Testis (tissue), 3 donors: ENCODE measurements around the gene MACROH2A1. TPM values are rescaled to one million over a fixed set of nuclear protein-coding genes. Genes with fewer than 3 reads are reported as not detected.

ENCODE experiments used
- DNase-seq: peaks from one replicate; pipeline ENCODE4 v3.0.0-alpha.2; 2019
- H3K27ac ChIP-seq, 2 donors: fragments of 200-600 bp; sonication (generic); one replicate each; pipeline ENCODE4 v1.5.1; 2019
- H3K27me3 ChIP-seq: fragments of 200-600 bp; sonication (generic); one replicate; pipeline ENCODE4 v1.5.1; 2019
- H3K36me3 ChIP-seq: fragments of 200-600 bp; sonication (generic); one replicate; pipeline ENCODE4 v1.5.1; 2017; ENCODE audit warnings: low read depth; ENCODE audit errors: missing control alignments
- H3K4me1 ChIP-seq: fragments of 200-600 bp; sonication (generic); one replicate; pipeline ENCODE4 v1.5.1; 2019
- H3K4me3 ChIP-seq, 2 donors: fragments of 200-600 bp; sonication (generic); one replicate each; pipeline ENCODE4 v1.5.1; 2017 to 2019
- H3K9me3 ChIP-seq: fragments of 200-600 bp; sonication (generic); one replicate; pipeline ENCODE4 v1.5.1; 2017
- CTCF ChIP-seq, 3 experiments: fragments of 450-650 bp in 2 of 3; fragments of 200-600 bp in 1 of 3; sonication (generic) in 1 of 3; IDR thresholded peaks; one replicate each; pipeline ENCODE4 v1.5.1; 2016 to 2019; ENCODE audit warnings: antibody characterized with exemption in 3 of 3, mild to moderate bottlenecking in 2 of 3, moderate library complexity in 1 of 3
- POLR2A ChIP-seq: fragments of 450-650 bp; IDR thresholded peaks from one replicate; pipeline ENCODE4 v1.6.1; 2017; ENCODE audit warnings: antibody characterized with exemption, mild to moderate bottlenecking, moderate library complexity
- WGBS, 2 donors: methylation state at CpG; one replicate each; pipeline ENCODE4 v1.1.5; 2018; 5-methylcytosine and 5-hydroxymethylcytosine counted together
- intact Hi-C: fragments of 100-400 bp; cut with DNase I; formaldehyde crosslinking; loops from one replicate; pipeline ENCODE4 v1.15.1; 2023; ENCODE audit warnings: low total_unique reads
- polyA plus RNA-seq: library from polyadenylated mRNA; stranded (reverse); fragments of 350-450 nt; fragmentation: Illumina TruSeq; extraction: RNeasy Lipid Tissue Mini Kit (QIAGEN cat#74804); gene quantifications from one replicate; pipeline ENCODE4 v1.2.3, GENCODE V29; 2014; ENCODE audit warnings: low read depth, low replicate concordance; ENCODE audit not compliant: insufficient read depth
- total RNA-seq, 2 donors: library from RNA; depleted of rRNA; stranded (reverse); fragments of >200 nt; gene quantifications; one replicate each; pipeline ENCODE4 v1.2.3, GENCODE V29; 2016

MACROH2A1 gene
- total and polyA plus RNA-seq, 3 donors from 2014 or later: 92.9 to 191 (median 178) TPM

GRCh38 chr5:135400866-135401265, 1.8 kb upstream of the MACROH2A1 start:
- peaks cover 16% of the 10 kb centered on the region for H3K4me1 ChIP-seq
- no peak for TF ChIP-seq POLR2A
- no peak for TF ChIP-seq CTCF (IDR thresholded peaks at IDR 0.05)
- H3K27me3 ChIP-seq: no peaks in the 10 kb centered on the region
- intact Hi-C loops: no loop called here
- no peaks in the 10 kb centered on the region for H3K9me3 ChIP-seq
- 33 to 35% methylated on average over 5 of the region's 5 CpGs for WGBS, 2 donors
- H3K4me3 ChIP-seq: no peak overlapping the region
- no peak for DNase-seq
- no peak overlapping the region for H3K27ac ChIP-seq
- H3K36me3 ChIP-seq: no peaks in the 10 kb centered on the region

- peaks cover 24% of the 10 kb centered on the region for H3K4me1 ChIP-seq
- no peaks in the 10 kb centered on the region for H3K27me3 ChIP-seq
- H3K9me3 ChIP-seq: no peaks in the 10 kb centered on the region
- H3K36me3 ChIP-seq: no peaks in the 10 kb centered on the region
- H3K27ac ChIP-seq: peak overlapping the region; percentile 87 to 90
- no peak for TF ChIP-seq POLR2A
- TF ChIP-seq CTCF (IDR thresholded peaks at IDR 0.05): no peak
- 25 to 32% methylated on average over 21 to 25 of the region's 25 CpGs for WGBS, 2 donors
- no peak for DNase-seq
- intact Hi-C loops: no loop called here
- H3K4me3 ChIP-seq: peak overlapping the region; percentile 84 to 89
Measured at GRCh38 chr5:135399794-135400542, 937 bp upstream of the MACROH2A1 start.

DNA sequence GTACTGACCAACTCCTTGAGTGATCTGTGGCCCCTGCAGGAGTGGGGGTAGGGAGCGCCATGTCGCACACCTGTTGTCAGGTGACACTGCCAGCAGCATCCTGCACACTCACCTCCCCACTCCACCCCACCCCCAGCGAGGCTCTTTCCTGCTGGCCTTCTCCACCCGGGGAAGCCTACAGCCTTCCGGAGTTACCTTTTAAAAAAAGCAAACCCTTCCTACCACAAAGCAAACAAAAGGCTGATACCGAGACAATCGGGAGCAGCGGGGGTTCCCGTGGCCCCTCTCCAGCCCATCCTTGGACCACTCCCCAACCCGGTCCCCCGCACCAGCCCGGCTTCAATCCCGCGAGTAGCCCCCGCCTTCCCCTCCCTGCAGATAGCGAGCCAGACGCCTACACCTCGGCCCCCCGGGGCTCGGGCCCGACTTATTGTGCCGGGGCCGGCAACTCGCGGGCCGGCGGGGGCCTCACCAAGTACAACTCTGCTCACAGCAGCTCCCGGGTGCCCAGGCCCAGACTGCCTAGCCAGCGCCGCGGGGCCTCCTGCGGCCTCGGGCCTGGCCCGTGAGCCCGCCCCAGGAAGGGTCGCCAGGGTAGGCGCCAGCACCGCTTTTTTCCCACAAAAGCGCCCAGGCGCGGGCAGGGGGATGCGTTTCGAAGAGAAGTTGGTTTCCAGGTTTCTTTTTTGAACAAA, 724 bp downstream of the MACROH2A1 start:
- Histone ChIP-seq H3K36me3 (no peaks in the 10 kb centered on the region), H3K9me3 (no peaks in the 10 kb centered on the region), H3K4me3 (peak overlapping the region; percentile 84 to 89), H3K4me1 (peaks cover 29% of the 10 kb centered on the region), H3K27ac (peak overlapping the region; percentile 87 to 90), H3K27me3 (no peaks in the 10 kb centered on the region)
- peak; percentile 49 for DNase-seq
- TF ChIP-seq CTCF (IDR thresholded peaks at IDR 0.05) (no peak), POLR2A (no peak)
- intact Hi-C loops: no loop called here
- 0% methylated on average over 7 to 43 of the region's 43 CpGs for WGBS, 2 donors

GRCh38 chr5:135397084-135397483, 1.9 kb downstream of the MACROH2A1 start:
- intact Hi-C loops: no loop called here
- WGBS, 2 donors: 76 to 82% methylated on average over 5 of the region's 5 CpGs
- no peak for DNase-seq
- Histone ChIP-seq H3K27ac (peak overlapping the region in 1 of 2 donors; percentile 59), H3K4me3 (no peak overlapping the region), H3K9me3 (no peaks in the 10 kb centered on the region), H3K27me3 (no peaks in the 10 kb centered on the region), H3K4me1 (peaks cover 29% of the 10 kb centered on the region), H3K36me3 (no peaks in the 10 kb centered on the region)
- no peak for TF ChIP-seq CTCF (IDR thresholded peaks at IDR 0.05)
- TF ChIP-seq POLR2A: no peak
